GM23248 (cell line): ENCODE results near the gene NFIC.

ENCODE experiments used
- EZH2 ChIP-seq: fragments of 200-600 bp; sonication (generic); IDR thresholded peaks from 2 replicates; pipeline ENCODE4 v1.6.1; 2018; ENCODE audit warnings: antibody characterized with exemption, mild to moderate bottlenecking; ENCODE audit not compliant: insufficient read depth, poor library complexity, severe bottlenecking
- EZH2phosphoT487 ChIP-seq: fragments of 200-600 bp; sonication (generic); IDR thresholded peaks from 2 replicates; pipeline ENCODE4 v1.6.1; 2018; ENCODE audit warnings: antibody characterized with exemption, moderate library complexity, mild to moderate bottlenecking, low read depth; ENCODE audit not compliant: insufficient read depth

GRCh38 chr19:3343619-3344502, 22.5 kb upstream of the NFIC start:
- TF ChIP-seq EZH2 = no peak
- TF ChIP-seq EZH2phosphoT487 = no peak
